HepG2 (cell line): ENCODE data around the gene NME2. TPM values are rescaled to one million over a fixed set of nuclear protein-coding genes. Genes with fewer than 3 reads are reported as not detected.

Experiments
- CENPT ChIP-seq: sonication (generic); formaldehyde crosslinking; IDR thresholded peaks from 2 replicates; pipeline ENCODE4 v1.8.0; 2022; ENCODE audit warnings: low read depth, mild to moderate bottlenecking, moderate library complexity, missing genetic modification reagents
- DMAP1 ChIP-seq: IDR thresholded peaks from 2 replicates; pipeline ENCODE4 v1.6.1; 2016
- DPF2 ChIP-seq: sonication (generic); formaldehyde crosslinking; IDR thresholded peaks from 2 replicates; pipeline ENCODE4 v1.4.0; 2020; ENCODE audit warnings: mild to moderate bottlenecking, low read depth, missing genetic modification reagents, borderline replicate concordance
- EED ChIP-seq: sonication (generic); formaldehyde crosslinking; IDR thresholded peaks from 2 replicates; pipeline ENCODE4 v1.5.0; 2020; ENCODE audit warnings: mild to moderate bottlenecking, missing genetic modification reagents
- FOXM1 ChIP-seq: sonication (generic); formaldehyde crosslinking; IDR thresholded peaks from 2 replicates; pipeline ENCODE4 v1.5.0; 2020; ENCODE audit warnings: missing genetic modification reagents
- FOXO4 ChIP-seq: sonication (generic); formaldehyde crosslinking; conservative IDR thresholded peaks from 2 replicates; pipeline ENCODE4 v1.8.1; 2023; ENCODE audit warnings: missing genetic modification reagents
- IKZF5 ChIP-seq: IDR thresholded peaks from 2 replicates; pipeline ENCODE4 v1.6.1; 2018; ENCODE audit warnings: missing genetic modification reagents, mild to moderate bottlenecking, missing compliant biosample characterization
- ISL2 ChIP-seq: sonication (generic); formaldehyde crosslinking; IDR thresholded peaks from 2 replicates; pipeline ENCODE4 v1.5.0; 2020; ENCODE audit warnings: missing genetic modification reagents
- KLF16 ChIP-seq, 2 experiments: sonication (generic) in 1 of 2; formaldehyde crosslinking in 1 of 2; IDR thresholded peaks; 2 replicates each; pipeline versions ENCODE4 v1.6.1 to v1.8.0; 2016 to 2023; ENCODE audit warnings: missing genetic modification reagents in 2 of 2, missing compliant biosample characterization in 1 of 2
- KMT2B ChIP-seq: IDR thresholded peaks from 2 replicates; pipeline ENCODE4 v1.6.1; 2016; ENCODE audit warnings: missing genetic modification reagents, missing compliant biosample characterization
- MLX ChIP-seq: IDR thresholded peaks from 2 replicates; pipeline ENCODE4 v1.6.1; 2016
- MXD3 ChIP-seq: IDR thresholded peaks from 2 replicates; pipeline ENCODE4 v1.6.1; 2016; ENCODE audit warnings: mild to moderate bottlenecking, missing biosample characterization, missing genetic modification reagents
- MXD4 ChIP-seq: IDR thresholded peaks from 2 replicates; pipeline ENCODE4 v1.6.1; 2016; ENCODE audit warnings: mild to moderate bottlenecking, missing biosample characterization, missing genetic modification reagents
- NCOA1 ChIP-seq: sonication (generic); formaldehyde crosslinking; IDR thresholded peaks from 2 replicates; pipeline ENCODE4 v1.9.0; 2021; ENCODE audit warnings: missing genetic modification reagents
- PBX2 ChIP-seq: IDR thresholded peaks from 2 replicates; pipeline ENCODE4 v1.6.1; 2016; ENCODE audit warnings: control low read depth
- PBX3 ChIP-seq: sonication (generic); formaldehyde crosslinking; IDR thresholded peaks from 2 replicates; pipeline ENCODE4 v1.8.1; 2023; ENCODE audit warnings: missing genetic modification reagents, inconsistent platforms, borderline replicate concordance
- PLSCR1 ChIP-seq: sonication (generic); formaldehyde crosslinking; IDR thresholded peaks from 2 replicates; pipeline ENCODE4 v1.5.0; 2020; ENCODE audit warnings: missing genetic modification reagents, mild to moderate bottlenecking, borderline replicate concordance
- ZNF382 ChIP-seq: sonication (generic); formaldehyde crosslinking; IDR thresholded peaks from 2 replicates; pipeline ENCODE4 v1.5.0; 2020; ENCODE audit warnings: missing genetic modification reagents, mild to moderate bottlenecking, borderline replicate concordance
- ZNF441 ChIP-seq: sonication (generic); formaldehyde crosslinking; IDR thresholded peaks from 2 replicates; pipeline ENCODE4 v1.7.0; 2021; ENCODE audit warnings: missing genetic modification reagents, borderline replicate concordance
- ZNF557 ChIP-seq: sonication (generic); formaldehyde crosslinking; IDR thresholded peaks from 2 replicates; pipeline ENCODE4 v1.4.0; 2020; ENCODE audit warnings: missing genetic modification reagents
- ZNF768 ChIP-seq: sonication (generic); formaldehyde crosslinking; IDR thresholded peaks from 2 replicates; pipeline ENCODE4 v1.4.0; 2020; ENCODE audit warnings: missing genetic modification reagents
- ZNF773 ChIP-seq: sonication (generic); formaldehyde crosslinking; IDR thresholded peaks from 2 replicates; pipeline ENCODE4 v1.4.0; 2020; ENCODE audit warnings: missing genetic modification reagents, borderline replicate concordance
- ZNF83 ChIP-seq: sonication (generic); formaldehyde crosslinking; IDR thresholded peaks from 2 replicates; pipeline ENCODE4 v1.4.0; 2020; ENCODE audit warnings: missing genetic modification reagents, mild to moderate bottlenecking, borderline replicate concordance
- polyA plus RNA-seq, 8 experiments: library from polyadenylated mRNA; depleted of rRNA in 3 of 8; stranded (reverse) in 7 of 8; unstranded in 1 of 8; fragments of >200 nt; fragmentation: Illumina TruSeq in 4 of 8; extraction: Trizol in 4 of 8; gene quantifications; 2 replicates each; pipeline versions ENCODE4 v1.2.1 to v1.2.3, GENCODE V29; 2011 to 2016; ENCODE audit warnings: low read depth in 4 of 8, missing spikeins in 1 of 8, mixed read lengths in 1 of 8; ENCODE audit not compliant: insufficient read depth in 1 of 8
- total RNA-seq, 5 experiments: library from RNA; depleted of rRNA; stranded (reverse); fragments of >200 nt; fragmentation: Illumina TruSeq; extraction: Trizol; gene quantifications; 2 replicates each; pipeline ENCODE4 v1.2.3, GENCODE V29; 2016; ENCODE audit warnings: low read depth in 1 of 5

Gene NME2
- total and polyA plus RNA-seq, 2 of the 13 experiments (the other 11 are each of a cell fraction or from before 2014, with no cell fraction given) = 790 to 1,213 TPM

GRCh38 chr17:51166198-51166986 is at the start of gene NME2 (continued):
- TF ChIP-seq MLX (CRISPR knock-in tag) = peak; percentile 54
- peak in 1 of 2 experiments; percentile 73; a peak in 2 of 4 replicates for TF ChIP-seq KLF16 (CRISPR knock-in tag; IDR thresholded peaks at IDR 0.05)
- TF ChIP-seq ZNF382 (CRISPR knock-in tag) = no peak
- TF ChIP-seq ZNF773 = 0 out of 2 replicates have a peak, but pooled peaks have one; percentile 68
- no peak for TF ChIP-seq PBX2 (CRISPR knock-in tag)
- TF ChIP-seq IKZF5 = peak; percentile 88
- TF ChIP-seq KMT2B (CRISPR knock-in tag) = peak; percentile 31
- 0 out of 2 replicates have a peak, but pooled peaks have one; percentile 13 for TF ChIP-seq PLSCR1 (CRISPR knock-in tag)
- TF ChIP-seq DPF2 (CRISPR knock-in tag) = no peak; the same call in 1 of the 2 replicates
- TF ChIP-seq NCOA1 (CRISPR knock-in tag) = peak; percentile 49; the same call in 1 of the 2 replicates
- no peak for TF ChIP-seq FOXO4
- peak; percentile 86 for TF ChIP-seq DMAP1 (CRISPR knock-in tag)
- TF ChIP-seq CENPT = peak; percentile 70; the same call in 1 of the 2 replicates
- peak; percentile 94 for TF ChIP-seq MXD4 (CRISPR knock-in tag)
- TF ChIP-seq MXD3 (CRISPR knock-in tag) = peak; percentile 38; the same call in 1 of the 2 replicates
- TF ChIP-seq ZNF768 = peak; percentile 78
- TF ChIP-seq ZNF441 (CRISPR knock-in tag) = peak; percentile 88
- TF ChIP-seq ZNF83 (CRISPR knock-in tag) = no peak
- no peak for TF ChIP-seq FOXM1 (CRISPR knock-in tag)
- 0 out of 2 replicates have a peak, but pooled peaks have one; percentile 4 for TF ChIP-seq PBX3 (CRISPR knock-in tag)
- peak; percentile 91 for TF ChIP-seq EED (CRISPR knock-in tag)
- no peak for TF ChIP-seq ZNF557 (CRISPR knock-in tag)
- TF ChIP-seq ISL2 (CRISPR knock-in tag) = peak; percentile 18; the same call in 1 of the 2 replicates
